Kidney tubule cell (primary cell): ENCODE measurements around the gene SPC25.
"Not testable (repeated sequence)": the region's sequence is repeated elsewhere in the genome, so short reads cannot be mapped to it uniquely, and the experiment has no call there.

ENCODE experiments used
- DNase-seq: peaks from one replicate; pipeline ENCODE4 v3.0.0-alpha.2; 2018; ENCODE audit warnings: low spot score

SPC25 gene

DNA sequence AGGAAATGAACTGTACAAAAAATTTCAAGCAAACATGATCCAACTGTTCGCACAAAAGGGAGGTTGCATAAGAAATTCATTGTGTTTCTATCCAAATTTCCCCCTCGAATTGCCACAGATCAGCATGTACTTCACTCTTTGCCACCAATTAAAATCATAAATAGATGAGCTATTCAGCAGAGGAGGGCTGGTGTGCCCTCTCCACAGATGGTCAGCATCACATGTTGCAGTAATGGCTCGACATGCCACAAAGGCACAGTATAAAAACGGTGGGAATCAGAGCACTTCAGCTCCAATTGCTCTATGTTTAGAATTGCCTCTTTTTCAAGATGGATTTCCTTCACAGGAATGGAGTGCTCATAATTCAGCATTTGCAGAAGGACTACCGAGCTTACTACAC lies 10.8 kb upstream of the SPC25 start, which contains the start of gene G6PC2:
Gene G6PC2 (plus strand): TSS at position 289 of the 400 bp plus-strand sequence. CDS start 41 bp downstream, at position 330.
- no peak for DNase-seq

DNA sequence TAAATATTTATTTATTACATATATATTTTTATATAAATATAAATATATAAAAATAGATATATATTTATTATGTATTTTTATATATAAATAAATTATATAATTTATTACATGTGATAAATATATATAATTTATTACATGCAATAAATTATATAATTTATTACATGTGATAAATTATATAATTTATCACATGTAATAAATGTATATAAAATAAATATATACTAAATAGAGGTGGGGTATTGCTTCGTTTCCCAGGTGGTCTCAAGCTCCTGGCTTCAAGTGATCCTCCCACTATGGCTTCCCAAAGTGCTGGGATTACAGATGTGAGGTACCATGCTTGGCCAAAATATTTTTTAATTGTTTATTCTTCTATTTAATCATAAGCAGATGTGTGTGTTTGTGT lies 7.2 kb upstream of the SPC25 start:
- no peak for DNase-seq

DNA sequence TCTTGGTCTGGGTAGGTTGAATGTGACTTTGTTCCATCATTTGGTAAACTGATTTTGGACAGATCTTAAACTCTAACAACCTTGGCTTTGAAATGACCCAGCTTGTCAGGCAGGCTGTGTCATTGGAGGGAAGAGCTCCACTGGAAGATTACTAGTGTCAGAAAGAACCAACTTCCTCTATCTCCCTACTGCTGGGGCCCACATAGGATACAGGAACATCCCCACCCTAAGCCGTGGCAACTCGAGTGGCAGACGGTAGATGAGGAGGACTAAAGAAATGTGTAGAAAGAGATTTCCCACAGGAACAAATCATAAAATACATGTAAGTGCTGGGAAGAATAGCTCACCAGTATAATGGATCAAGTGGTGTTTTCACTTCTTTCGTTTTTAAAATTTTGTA lies 6.6 kb upstream of the SPC25 start:
- DNase-seq: no peak

DNA sequence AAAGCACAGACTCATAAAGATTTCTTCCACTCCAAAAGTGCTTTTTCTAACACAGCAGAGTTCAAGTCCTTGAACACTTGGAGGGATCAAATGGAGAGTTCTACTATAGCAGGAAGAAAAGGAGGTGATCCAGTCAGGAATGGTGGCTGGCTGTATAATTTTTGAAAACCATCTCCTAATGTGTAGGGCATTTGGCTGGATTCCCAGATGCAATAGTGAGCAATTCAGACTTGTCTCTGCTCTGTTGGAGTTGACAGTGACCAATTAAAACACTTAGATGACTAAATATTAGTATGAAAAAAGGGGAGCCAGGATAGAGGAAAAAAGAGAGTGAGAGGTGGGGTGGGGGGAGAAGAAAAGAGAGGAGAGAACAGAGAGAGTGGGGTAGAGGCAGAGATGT lies 5.5 kb upstream of the SPC25 start:
- DNase-seq: peak; percentile 46

- no peak for DNase-seq
These were observed 4.5 kb upstream of the SPC25 start for GRCh38 chr2:168894720-168895119.

DNA sequence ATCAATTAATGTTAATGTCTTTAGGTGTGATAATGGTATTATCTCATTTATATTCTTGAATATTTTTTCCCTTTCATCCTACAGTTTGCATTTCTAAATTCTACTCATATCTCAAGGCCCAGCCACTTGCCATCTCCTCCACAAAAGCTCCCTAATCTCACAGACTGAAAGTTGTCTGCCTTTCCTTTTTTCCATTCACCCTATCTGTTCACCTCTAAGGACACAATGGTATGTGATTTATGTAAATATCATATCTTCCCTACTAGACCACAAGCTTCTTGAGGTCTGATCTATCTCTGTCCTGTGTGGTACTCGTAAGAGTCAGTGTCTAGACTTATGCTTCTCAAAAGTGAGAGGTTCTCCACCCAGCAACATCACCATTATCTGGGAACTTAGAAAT lies 3.9 kb upstream of the SPC25 start:
- no peak for DNase-seq

DNA sequence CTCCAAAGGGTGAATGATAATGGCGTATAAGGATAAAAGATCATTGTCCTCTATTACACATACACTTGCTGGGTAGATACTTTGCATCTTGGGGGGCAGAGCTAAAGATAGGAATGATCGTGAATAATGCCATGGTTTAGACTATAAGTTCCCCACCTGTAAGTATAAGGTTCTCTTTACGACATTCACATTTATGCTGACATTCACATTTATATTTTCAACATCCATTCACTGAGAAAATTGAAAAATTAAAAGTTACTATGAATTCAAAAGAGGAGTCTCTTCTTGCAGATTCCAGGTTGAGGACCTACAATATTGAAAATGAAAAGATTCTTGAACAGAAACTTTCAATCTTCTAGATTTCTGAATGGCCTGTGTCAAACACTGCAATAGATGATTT lies 2.1 kb upstream of the SPC25 start:
- DNase-seq: no peak

DNA sequence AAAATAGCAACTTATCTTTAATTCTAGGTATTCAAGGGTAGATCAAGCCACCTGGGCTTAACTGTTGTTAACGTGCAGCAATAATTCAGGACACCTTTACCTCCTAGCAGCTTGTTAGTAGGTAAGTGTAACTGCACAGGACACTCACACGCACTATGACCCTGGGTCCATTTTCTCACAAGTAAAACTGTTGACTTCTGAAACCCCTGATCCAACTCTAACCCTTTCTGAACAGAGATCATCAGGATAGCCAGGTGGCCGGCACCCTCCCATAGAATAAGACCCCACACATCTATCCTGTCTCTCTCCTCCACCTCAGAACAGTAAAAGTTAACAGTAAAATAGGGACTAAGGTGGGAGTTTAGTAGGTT lies 610 bp downstream of the SPC25 start:
- DNase-seq: no peak

GRCh38 chr2:168884975-168885374 lies 5.3 kb downstream of the SPC25 start:
- peak; percentile 74 for DNase-seq

DNA sequence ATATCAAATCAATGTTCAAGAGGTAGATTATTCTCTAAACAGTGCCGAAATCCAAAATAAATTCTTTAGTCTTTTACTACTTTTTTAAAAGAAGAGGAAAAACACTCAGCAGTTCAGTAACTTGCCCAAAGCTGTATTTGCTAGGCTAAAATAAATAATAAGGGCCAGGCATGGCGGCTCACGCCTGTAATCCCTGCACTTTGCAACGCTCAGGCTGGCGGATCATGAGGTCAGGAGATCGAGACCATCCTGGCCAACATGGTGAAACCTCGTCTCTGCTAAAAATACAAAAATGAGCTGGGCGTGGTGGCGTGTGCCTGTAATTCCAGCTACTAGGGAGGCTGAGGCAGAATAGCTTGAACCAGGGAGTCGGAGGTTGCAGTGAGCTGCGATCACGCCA lies 8.1 kb downstream of the SPC25 start:
- not testable (repeated sequence) for DNase-seq

DNA sequence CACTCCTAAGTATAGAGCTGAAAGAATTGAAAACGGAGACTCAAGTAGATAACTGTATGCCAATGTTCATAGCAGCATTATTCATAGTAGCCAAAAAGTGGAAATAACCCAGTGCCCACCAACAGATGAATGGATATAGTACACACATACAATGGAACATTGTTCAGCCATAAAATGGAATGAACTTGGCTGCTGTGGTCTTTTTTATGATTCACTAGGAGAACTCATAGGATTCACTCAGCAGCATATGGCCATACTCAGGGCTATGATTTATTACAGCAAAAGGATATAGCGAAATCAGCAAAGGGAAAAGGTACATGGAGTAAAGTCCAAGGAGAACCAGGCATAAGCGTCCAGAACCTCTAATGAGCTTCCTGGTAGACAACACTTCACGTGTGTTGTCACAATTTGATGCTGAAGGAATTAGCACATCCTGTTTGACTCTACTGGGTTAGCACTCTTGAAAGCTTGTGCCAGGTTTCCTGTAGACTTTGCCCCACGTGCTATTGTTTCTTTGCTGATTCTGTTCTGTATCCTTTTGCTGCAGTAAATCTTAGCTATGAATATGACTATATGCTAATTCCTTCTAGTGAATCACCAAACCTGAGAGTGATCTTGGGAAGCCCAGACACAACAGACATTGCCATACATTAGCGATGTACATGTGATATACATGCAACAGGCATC lies 15.7 kb downstream of the SPC25 start:
- no peak for DNase-seq

DNA sequence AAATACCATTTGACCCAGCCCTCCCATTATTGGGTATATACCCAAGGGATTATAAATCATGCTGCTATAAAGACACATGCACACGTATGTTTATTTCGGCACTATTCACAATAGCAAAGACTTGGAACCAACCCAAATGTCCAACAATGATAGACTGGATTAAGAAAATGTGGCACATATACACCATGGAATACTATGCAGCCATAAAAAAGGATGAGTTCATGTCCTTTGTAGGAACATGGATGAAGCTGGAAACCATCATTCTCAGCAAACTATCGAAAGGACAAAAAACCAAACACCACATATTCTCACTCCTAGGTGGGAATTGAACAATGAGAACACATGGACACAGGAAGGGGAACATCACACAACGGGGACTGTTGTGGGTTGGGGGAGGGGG lies 19.4 kb downstream of the SPC25 start:
- DNase-seq: not testable (repeated sequence)

DNA sequence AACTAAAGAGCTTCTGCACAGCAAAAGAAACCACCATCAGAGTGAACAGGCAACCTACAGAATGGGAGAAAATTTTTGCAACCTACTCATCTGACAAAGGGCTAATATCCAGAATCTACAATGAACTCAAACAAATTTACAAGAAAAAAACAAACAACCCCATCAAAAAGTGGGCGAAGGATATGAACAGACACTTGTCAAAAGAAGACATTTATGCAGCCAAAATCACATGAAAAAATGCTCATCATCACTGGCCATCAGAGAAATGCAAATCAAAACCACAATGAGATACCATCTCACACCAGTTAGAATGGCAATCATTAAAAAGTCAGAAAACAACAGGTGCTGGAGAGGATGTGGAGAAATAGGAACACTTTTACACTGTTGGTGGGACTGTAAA lies 19.9 kb downstream of the SPC25 start:
- not testable (repeated sequence) for DNase-seq

- not testable (repeated sequence) for DNase-seq
These were observed 23.1 kb downstream of the SPC25 start for GRCh38 chr2:168867164-168867563.

GRCh38 chr2:168858146-168858545 lies 32.1 kb downstream of the SPC25 start:
- DNase-seq: no peak

DNA sequence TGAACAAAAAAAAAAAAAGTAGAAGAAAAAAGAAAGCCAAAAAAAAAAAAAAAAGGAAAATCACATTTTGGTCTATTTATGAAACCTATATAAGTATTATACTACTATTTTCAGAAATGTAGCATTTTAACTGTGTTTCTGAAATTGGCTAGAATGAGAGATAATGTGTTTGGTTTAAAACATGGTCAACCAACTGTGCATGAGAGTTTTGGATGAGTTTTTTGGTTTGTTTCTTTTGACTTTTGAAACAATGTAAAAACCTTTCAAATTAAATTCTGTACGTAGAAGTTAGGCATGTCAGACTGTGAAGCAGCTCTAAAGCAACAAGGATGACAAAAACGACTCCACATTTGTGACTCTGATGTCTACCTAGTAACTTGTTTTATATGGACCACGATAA lies 34.6 kb downstream of the SPC25 start:
- DNase-seq: no peak

DNA sequence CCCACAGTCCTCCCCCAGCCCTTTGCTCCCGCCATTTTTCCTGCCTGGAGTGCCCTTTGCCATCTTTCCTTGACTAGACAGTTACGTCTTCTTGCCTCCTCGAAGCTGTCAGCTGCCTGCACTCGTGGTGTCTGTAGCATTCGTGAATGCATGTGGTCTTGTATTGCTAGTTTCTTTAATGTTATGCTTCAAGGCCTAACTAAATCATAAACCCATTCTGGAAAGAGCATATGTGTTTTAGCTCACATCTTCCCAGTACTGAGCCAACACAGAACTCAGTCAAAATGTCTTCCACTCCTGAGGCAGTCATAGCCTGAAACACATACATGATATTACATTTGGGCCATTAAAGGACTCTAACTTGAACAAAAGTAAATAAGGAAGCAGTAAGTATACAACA lies 35.6 kb downstream of the SPC25 start:
- DNase-seq: no peak

DNA sequence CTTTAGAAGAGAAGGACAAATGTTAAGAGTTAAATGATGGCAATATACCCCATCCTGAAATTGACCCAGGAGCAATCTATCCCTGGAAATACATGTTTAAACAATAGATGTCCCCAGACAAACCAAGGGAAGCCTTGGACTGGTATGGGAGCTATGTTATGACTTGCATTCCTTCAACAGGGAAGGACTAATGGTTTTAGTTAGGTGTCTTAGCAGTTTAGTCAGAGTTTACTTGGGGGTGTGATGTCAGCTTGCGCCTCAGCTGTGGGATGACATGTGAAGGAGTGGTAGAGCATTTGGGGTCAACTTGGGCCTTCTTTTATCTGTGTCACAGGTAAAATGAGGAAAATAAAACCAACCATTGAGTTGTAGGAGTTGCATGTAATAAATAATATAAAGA lies 36.8 kb downstream of the SPC25 start:
- DNase-seq: no peak

DNA sequence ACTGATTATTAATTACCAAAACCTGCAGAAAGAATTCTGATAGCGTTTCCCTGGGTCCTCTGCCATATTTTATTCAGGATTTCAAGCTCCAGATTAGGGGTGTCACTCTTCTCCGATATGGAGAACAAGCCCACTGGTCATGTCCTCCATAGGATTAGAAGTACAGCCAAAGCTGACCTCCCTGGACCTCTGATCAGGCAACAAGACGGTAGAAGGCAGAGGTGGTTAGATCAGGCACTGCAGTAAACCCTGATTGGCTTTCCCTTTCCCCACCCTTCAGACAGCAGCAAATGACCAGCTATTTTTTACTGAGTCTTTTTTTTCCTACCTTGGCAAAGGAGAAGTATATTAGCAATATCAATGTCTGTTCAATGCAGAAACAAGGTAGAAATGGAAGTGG lies 37.7 kb downstream of the SPC25 start:
- DNase-seq: no peak

- DNase-seq: peak; percentile 75
These were observed 38.4 kb downstream of the SPC25 start for GRCh38 chr2:168851674-168852320.

DNA sequence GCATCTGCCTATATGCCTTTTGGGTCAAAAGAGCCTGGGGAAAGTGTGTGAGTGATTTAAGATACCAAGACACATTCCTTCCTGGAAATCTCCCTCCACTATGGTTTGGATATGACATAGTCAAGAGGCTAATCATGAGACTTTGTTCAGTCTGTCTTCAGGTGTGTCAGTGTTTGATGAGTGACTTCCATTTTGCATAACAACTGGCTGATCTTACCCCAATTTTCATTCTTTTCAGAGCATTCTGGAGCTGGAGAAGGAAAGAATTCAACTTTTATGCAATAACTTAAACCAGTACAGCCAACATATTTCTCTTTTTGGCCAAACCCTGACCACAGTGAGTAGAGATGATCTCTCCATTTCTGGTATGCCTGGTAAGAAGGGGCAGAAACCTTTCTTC lies 39.4 kb downstream of the SPC25 start:
- no peak for DNase-seq

- peak; percentile 55 for DNase-seq
These were observed 40.6 kb downstream of the SPC25 start for GRCh38 chr2:168849610-168850009.

- DNase-seq: no peak
These were observed 42.0 kb downstream of the SPC25 start for GRCh38 chr2:168848225-168848624.

- no peak for DNase-seq
These were observed 47.0 kb downstream of the SPC25 start for GRCh38 chr2:168843253-168843652.
